ENCODE measurements around the gene LTF. TPM values are rescaled to one million over a fixed set of nuclear protein-coding genes. Genes with fewer than 3 reads are reported as not detected.

The LTF gene
- total and polyA plus RNA-seq, 10 of the 15 experiments (the other 5 are each of a cell fraction or from before 2014, with no cell fraction given): 0.03 to 0.31 TPM; not detected in 8

- ATAC-seq (no peak), FAIRE-seq (no peak), DNase-seq (ENCODE audit: low read depth, low spot score) (no peak)
- ChIA-PET POLR2A (no interaction called here), CTCF (interaction anchor here (1.4 to 1.6 kb wide), 2 partner anchors 13 to 26 kb away, joined by 4 to 7 read pairs; no protein-coding TSS in a partner anchor), RAD21 (ENCODE audit: unreplicated experiment) (interaction anchor here (1.3 kb wide), 1 partner anchor 10 kb away, joined by 3 read pairs; no protein-coding TSS in a partner anchor), SMC1A (ENCODE audit: uncharacterized antibody, unreplicated experiment) (interaction anchor here (0.7 to 1.7 kb wide), 2 partner anchors 10 to 96 kb away, joined by 3 read pairs; no protein-coding TSS in a partner anchor)
- no peak overlapping the region for H3K9ac ChIP-seq (ENCODE audit: control insufficient read depth, insufficient read depth, low read length)
- 8% methylated on average over 3 of the region's 3 CpGs for WGBS (ENCODE audit: insufficient coverage, insufficient replicate concordance, low lambda C conversion rate, missing lambda C conversion rate)
- peaks cover 7 to 17% of the 10 kb centered on the region in 2 experiments for H3K27me3 ChIP-seq (replicated peaks in 1 of 2; ENCODE audit: control insufficient read depth in 2 of 2, insufficient read depth in 2 of 2, low read length in 1 of 2)
- no peaks in the 10 kb centered on the region for H3K36me3 ChIP-seq (ENCODE audit: control insufficient read depth in 2 of 2, insufficient read depth in 2 of 2, low read length in 1 of 2)
- in situ Hi-C loops (cut with MboI): no loop called here
- no peaks in the 10 kb centered on the region for H4K20me1 ChIP-seq (ENCODE audit: control insufficient read depth, insufficient read depth)
- BruUV-seq (replicated peaks): no TSS peak
- H3K4me1 ChIP-seq (ENCODE audit: control insufficient read depth, insufficient read depth, low read length): no peaks in the 10 kb centered on the region
- H3K79me2 ChIP-seq (ENCODE audit: control insufficient read depth, insufficient read depth, low read length): no peaks in the 10 kb centered on the region
- TF ChIP-seq E4F1 (IDR thresholded peaks at IDR 0.05; ENCODE audit: borderline replicate concordance, partially characterized antibody): no peak
- TF ChIP-seq EP300 (IDR thresholded peaks at IDR 0.05; ENCODE audit: borderline replicate concordance in 1 of 2, control insufficient read depth in 1 of 2, low read depth in 2 of 2, low read length in 2 of 2): no peak
- no peak for TF ChIP-seq HDAC2 (IDR thresholded peaks at IDR 0.05)
- no peak for TF ChIP-seq IRF4 (IDR thresholded peaks at IDR 0.05; ENCODE audit: low read depth, low read length)
- TF ChIP-seq MEF2B (IDR thresholded peaks at IDR 0.05; ENCODE audit: partially characterized antibody, poor library complexity, severe bottlenecking): no peak
- no peak for TF ChIP-seq ATF2 (IDR thresholded peaks at IDR 0.05; ENCODE audit: low read length)
- TF ChIP-seq ASH2L (IDR thresholded peaks at IDR 0.05; ENCODE audit: borderline replicate concordance, low read depth): no peak
- TF ChIP-seq KLF5 (IDR thresholded peaks at IDR 0.05; ENCODE audit: partially characterized antibody): no peak
- no peak for TF ChIP-seq MYB (IDR thresholded peaks at IDR 0.05; ENCODE audit: borderline replicate concordance, low read depth, low read length)
- no peak for TF ChIP-seq HDAC6 (IDR thresholded peaks at IDR 0.05; ENCODE audit: unreplicated experiment)
- TF ChIP-seq ZNF622 (IDR thresholded peaks at IDR 0.05): no peak
- TF ChIP-seq E2F8 (IDR thresholded peaks at IDR 0.05; ENCODE audit: low read depth, partially characterized antibody): no peak
- no peak for TF ChIP-seq CBX3 (IDR thresholded peaks at IDR 0.05; ENCODE audit: borderline replicate concordance, low read depth)
- no peak for TF ChIP-seq SIX5 (IDR thresholded peaks at IDR 0.05; ENCODE audit: low read depth, low read length, severe bottlenecking)
- TF ChIP-seq STAT3 (IDR thresholded peaks at IDR 0.05; ENCODE audit: low read depth, low read length): no peak
- TF ChIP-seq JUND (IDR thresholded peaks at IDR 0.05; ENCODE audit: low read depth, low read length): no peak
- TF ChIP-seq NFXL1 (IDR thresholded peaks at IDR 0.05; ENCODE audit: borderline replicate concordance): no peak
- TF ChIP-seq SMAD5 (IDR thresholded peaks at IDR 0.05; ENCODE audit: low read depth): no peak
- TF ChIP-seq CHD1 (IDR thresholded peaks at IDR 0.05; ENCODE audit: low read depth, low read length): no peak
- H2AFZ ChIP-seq (ENCODE audit: control insufficient read depth, low read depth, low read length): no peak overlapping the region
- intact Hi-C loops (cut with micrococcal nuclease; ENCODE audit: unreplicated experiment): no loop called here
- no peak overlapping the region for H3K4me2 ChIP-seq (ENCODE audit: control insufficient read depth, insufficient read depth)
- no peak overlapping the region for H3K27ac ChIP-seq (ENCODE audit: control insufficient read depth, insufficient read depth)
- H3K4me3 ChIP-seq: no peak overlapping the region
- H3K9me3 ChIP-seq (replicated peaks; ENCODE audit: control insufficient read depth, insufficient read depth, low read length): no peaks in the 10 kb centered on the region; the same call in 2 of the 3 replicates
Observed at GRCh38 chr3:46462511-46462910, 2.2 kb downstream of the LTF start.

Measured in GM12878 (cell line).